Midbrain (tissue), 1 donor: ENCODE results near the gene NAA35.
"Not testable (repeated sequence)": the region's sequence is repeated elsewhere in the genome, so short reads cannot be mapped to it uniquely, and the experiment has no call there.

ENCODE experiments used
- DNase-seq: peaks from one replicate; lab custom pipeline; 2025; lab: John Stamatoyannopoulos, UW

NAA35 gene

GRCh38 chr9:86034863-86035734 lies 94.2 kb downstream of the NAA35 start:
- DNase-seq, result no peak

GRCh38 chr9:86035827-86036440 lies 95.0 kb downstream of the NAA35 start:
- DNase-seq, result no peak

GRCh38 chr9:86036555-86036954 lies 95.6 kb downstream of the NAA35 start:
- no peak for DNase-seq

GRCh38 chr9:86039991-86040860 lies 99.3 kb downstream of the NAA35 start:
- DNase-seq, result no peak

- no peak for DNase-seq
These were observed 99.9 kb downstream of the NAA35 start for GRCh38 chr9:86040861-86041155.

GRCh38 chr9:86041311-86041741 lies 100.4 kb downstream of the NAA35 start:
- no peak for DNase-seq

GRCh38 chr9:86042199-86042978 lies 101.4 kb downstream of the NAA35 start:
- DNase-seq, result no peak

- no peak for DNase-seq
These were observed 102.6 kb downstream of the NAA35 start for GRCh38 chr9:86043586-86043985.

- DNase-seq, result peak; percentile 18
These were observed 103.1 kb downstream of the NAA35 start for GRCh38 chr9:86043999-86044398.

GRCh38 chr9:86045654-86046053 lies 104.7 kb downstream of the NAA35 start:
- DNase-seq, result no peak

- no peak for DNase-seq
These were observed 105.2 kb downstream of the NAA35 start for GRCh38 chr9:86046071-86046636.

- no peak for DNase-seq
These were observed 106.0 kb downstream of the NAA35 start for GRCh38 chr9:86046930-86047341.

GRCh38 chr9:86047361-86047760 lies 106.4 kb downstream of the NAA35 start:
- DNase-seq, result no peak

- DNase-seq, result not testable (repeated sequence)
These were observed 107.2 kb downstream of the NAA35 start for GRCh38 chr9:86048018-86048742.

GRCh38 chr9:86052556-86053468 lies 111.9 kb downstream of the NAA35 start:
- DNase-seq, result no peak

- DNase-seq, result no peak
These were observed 113.7 kb downstream of the NAA35 start for GRCh38 chr9:86054695-86055094.

GRCh38 chr9:86057491-86057890 lies 116.5 kb downstream of the NAA35 start:
- no peak for DNase-seq

GRCh38 chr9:86061972-86062739 lies 121.2 kb downstream of the NAA35 start:
- no peak for DNase-seq
